DOHH2 (cell line): ENCODE results near the gene RBMS3.

Experiments
- H3F3A ChIP-seq: fragments of 200-600 bp; sonication (generic), shearing (Covaris generic); 2 replicates; pipeline ENCODE4 v1.6.0; 2016; ENCODE audit warnings: antibody characterized with exemption, mild to moderate bottlenecking; ENCODE audit not compliant: control insufficient read depth, insufficient read depth
- H3K27ac ChIP-seq: fragments of 200-600 bp; sonication (generic); 2 replicates; pipeline ENCODE4 v1.5.1; 2014; ENCODE audit warnings: low read depth, mild to moderate bottlenecking, low read length, moderate library complexity
- H3K27me3 ChIP-seq: fragments of 200-600 bp; sonication (generic); 2 replicates; pipeline ENCODE4 v1.6.1; 2014; ENCODE audit warnings: mild to moderate bottlenecking, low read length, mixed read lengths; ENCODE audit not compliant: control insufficient read depth
- H3K36me3 ChIP-seq: fragments of 200-600 bp; sonication (generic); 2 replicates; pipeline ENCODE4 v1.6.1; 2014; ENCODE audit warnings: mild to moderate bottlenecking, low read length, moderate library complexity, mixed read lengths; ENCODE audit not compliant: control insufficient read depth
- H3K4me1 ChIP-seq: fragments of 200-600 bp; sonication (generic); 2 replicates; pipeline ENCODE4 v1.6.1; 2014; ENCODE audit warnings: mild to moderate bottlenecking, low read length, mixed read lengths; ENCODE audit not compliant: control insufficient read depth
- H3K4me2 ChIP-seq: fragments of 200-600 bp; sonication (generic); 2 replicates; pipeline ENCODE4 v1.6.0; 2014; ENCODE audit warnings: mild to moderate bottlenecking, low read length, moderate library complexity
- H3K4me3 ChIP-seq: fragments of 200-600 bp; sonication (generic); 2 replicates; pipeline ENCODE4 v1.5.1; 2014; ENCODE audit warnings: mild to moderate bottlenecking, low read length, mixed read lengths
- H3K79me2 ChIP-seq: fragments of 200-600 bp; sonication (generic); 2 replicates; pipeline ENCODE4 v1.6.1; 2014; ENCODE audit warnings: mild to moderate bottlenecking, low read length, mixed read lengths; ENCODE audit not compliant: control insufficient read depth
- H3K9me2 ChIP-seq: fragments of 200-600 bp; sonication (generic); replicated peaks from 2 replicates; pipeline ENCODE4 v1.6.1; 2014; ENCODE audit warnings: mild to moderate bottlenecking, low read length, mixed read lengths; ENCODE audit not compliant: control insufficient read depth
- H3K9me3 ChIP-seq: fragments of 200-600 bp; sonication (generic); 2 replicates; pipeline ENCODE4 v1.6.1; 2014; ENCODE audit warnings: antibody characterized with exemption, low read length, mixed read lengths; ENCODE audit not compliant: control insufficient read depth, insufficient read depth
- H4K20me1 ChIP-seq: fragments of 200-600 bp; sonication (generic); 2 replicates; pipeline ENCODE4 v1.6.0; 2014; ENCODE audit warnings: low read depth, mild to moderate bottlenecking, antibody characterized with exemption, low read length, moderate library complexity; ENCODE audit not compliant: control insufficient read depth, insufficient read depth
- EZH2phosphoT487 ChIP-seq: fragments of 200-600 bp; sonication (generic); IDR thresholded peaks from 2 replicates; pipeline ENCODE4 v1.6.1; 2017; ENCODE audit warnings: borderline replicate concordance, mild to moderate bottlenecking, antibody characterized with exemption, low read length, moderate library complexity, mixed read lengths
- TF ChIP-seq, protein P1 (sequence below): fragments of 200-600 bp; sonication (generic); IDR thresholded peaks from one replicate; pipeline ENCODE4 v1.5.1; 2014; ENCODE audit warnings: antibody characterized with exemption, mild to moderate bottlenecking, low read depth, low read length; ENCODE audit not compliant: poor library complexity, severe bottlenecking

The RBMS3 gene

DNA sequence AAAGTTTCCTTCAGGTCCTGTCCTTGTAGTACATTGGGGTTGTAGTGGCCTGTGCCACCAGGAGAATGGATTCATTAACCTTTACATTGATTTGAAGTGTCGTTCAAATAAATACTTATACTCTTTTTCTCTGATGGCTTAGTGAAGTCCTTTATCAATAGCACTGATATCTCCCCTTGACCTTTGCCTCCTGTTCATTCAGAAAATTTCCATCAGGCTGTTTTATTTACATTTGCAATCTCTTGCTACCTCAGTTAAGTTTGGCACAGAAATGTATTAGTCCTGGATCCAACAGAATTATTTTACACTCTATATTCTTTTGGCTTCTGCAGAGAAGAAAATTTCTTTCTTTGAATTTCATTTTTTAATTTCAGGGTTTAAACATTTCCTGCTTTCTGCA lies 497.0 kb downstream of the RBMS3 start:
- Histone ChIP-seq H3K4me3 (no peak overlapping the region), H3K79me2 (no peaks in the 10 kb centered on the region), H3K4me2 (no peak overlapping the region), H3K9me2 (no peaks in the 10 kb centered on the region), H3K27me3 (no peaks in the 10 kb centered on the region), H3F3A (no peaks in the 10 kb centered on the region), H3K27ac (no peak overlapping the region), H3K4me1 (no peaks in the 10 kb centered on the region), H3K9me3 (no peaks in the 10 kb centered on the region), H3K36me3 (no peaks in the 10 kb centered on the region), H4K20me1 (no peaks in the 10 kb centered on the region)
- TF ChIP-seq, protein P1, sequence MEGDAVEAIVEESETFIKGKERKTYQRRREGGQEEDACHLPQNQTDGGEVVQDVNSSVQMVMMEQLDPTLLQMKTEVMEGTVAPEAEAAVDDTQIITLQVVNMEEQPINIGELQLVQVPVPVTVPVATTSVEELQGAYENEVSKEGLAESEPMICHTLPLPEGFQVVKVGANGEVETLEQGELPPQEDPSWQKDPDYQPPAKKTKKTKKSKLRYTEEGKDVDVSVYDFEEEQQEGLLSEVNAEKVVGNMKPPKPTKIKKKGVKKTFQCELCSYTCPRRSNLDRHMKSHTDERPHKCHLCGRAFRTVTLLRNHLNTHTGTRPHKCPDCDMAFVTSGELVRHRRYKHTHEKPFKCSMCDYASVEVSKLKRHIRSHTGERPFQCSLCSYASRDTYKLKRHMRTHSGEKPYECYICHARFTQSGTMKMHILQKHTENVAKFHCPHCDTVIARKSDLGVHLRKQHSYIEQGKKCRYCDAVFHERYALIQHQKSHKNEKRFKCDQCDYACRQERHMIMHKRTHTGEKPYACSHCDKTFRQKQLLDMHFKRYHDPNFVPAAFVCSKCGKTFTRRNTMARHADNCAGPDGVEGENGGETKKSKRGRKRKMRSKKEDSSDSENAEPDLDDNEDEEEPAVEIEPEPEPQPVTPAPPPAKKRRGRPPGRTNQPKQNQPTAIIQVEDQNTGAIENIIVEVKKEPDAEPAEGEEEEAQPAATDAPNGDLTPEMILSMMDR, result no peak
- no peak for TF ChIP-seq EZH2phosphoT487

DNA sequence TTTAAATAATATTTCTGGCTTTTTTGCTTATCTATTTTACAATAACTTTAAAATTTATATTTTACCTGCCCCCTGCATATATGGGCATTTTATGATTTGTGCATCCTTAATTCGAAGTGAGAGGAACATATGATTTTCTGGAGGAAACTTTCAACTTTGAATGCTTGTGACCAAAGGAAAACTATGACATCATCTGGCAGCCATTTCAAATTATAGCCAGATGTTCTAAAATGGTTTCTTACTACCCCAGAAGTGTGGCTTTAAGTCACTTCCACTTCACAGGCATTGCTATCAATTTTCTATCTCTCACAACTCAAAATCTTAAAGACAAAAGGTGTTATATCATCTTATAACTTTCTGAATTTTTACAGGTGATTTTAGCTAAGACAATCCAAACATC lies 508.8 kb downstream of the RBMS3 start:
- Histone ChIP-seq H3K4me3 (no peak overlapping the region), H3K79me2 (no peaks in the 10 kb centered on the region)
- no peak for TF ChIP-seq EZH2phosphoT487
- TF ChIP-seq, protein P1, result no peak

DNA sequence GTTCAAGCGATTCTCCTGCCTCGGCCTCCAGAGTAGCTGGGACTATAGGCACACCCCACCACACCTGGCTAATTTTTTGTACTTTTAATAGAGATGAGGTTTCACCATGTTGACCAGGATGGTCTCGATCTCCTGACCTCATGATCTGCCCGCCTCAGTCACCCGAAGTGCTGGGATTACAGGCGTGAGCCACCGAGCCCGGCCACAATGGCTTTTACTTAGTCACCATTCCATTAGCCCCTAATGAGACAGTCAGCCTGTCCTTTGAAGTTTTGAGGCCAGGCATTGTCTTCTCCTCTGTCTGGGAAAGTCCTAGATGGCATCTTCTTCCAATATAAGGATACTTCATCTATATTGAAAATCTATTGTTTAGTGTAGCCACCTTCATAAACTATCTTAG lies 515.9 kb downstream of the RBMS3 start:
- no peaks in the 10 kb centered on the region for H3K9me3 ChIP-seq
- no peaks in the 10 kb centered on the region for H3K36me3 ChIP-seq
- TF ChIP-seq EZH2phosphoT487, result no peak
- TF ChIP-seq, protein P1, result no peak
- H3K27ac ChIP-seq, result no peak overlapping the region
- no peaks in the 10 kb centered on the region for H4K20me1 ChIP-seq
- no peaks in the 10 kb centered on the region for H3F3A ChIP-seq
- H3K9me2 ChIP-seq, result no peaks in the 10 kb centered on the region; the same call in 1 of the 2 replicates
- no peaks in the 10 kb centered on the region for H3K27me3 ChIP-seq
- no peaks in the 10 kb centered on the region for H3K79me2 ChIP-seq
- no peak overlapping the region for H3K4me2 ChIP-seq
- no peak overlapping the region for H3K4me3 ChIP-seq
- no peaks in the 10 kb centered on the region for H3K4me1 ChIP-seq

More for the DNA sequence above, 508.8 kb downstream of the RBMS3 start:
- no peaks in the 10 kb centered on the region for H3K27me3 ChIP-seq
- no peaks in the 10 kb centered on the region for H3F3A ChIP-seq
- H3K9me2 ChIP-seq, result no peaks in the 10 kb centered on the region
- no peaks in the 10 kb centered on the region for H3K9me3 ChIP-seq
- no peak overlapping the region for H3K4me2 ChIP-seq
- H4K20me1 ChIP-seq, result no peaks in the 10 kb centered on the region
- no peak overlapping the region for H3K27ac ChIP-seq
- no peaks in the 10 kb centered on the region for H3K36me3 ChIP-seq
- H3K4me1 ChIP-seq, result no peaks in the 10 kb centered on the region

DNA sequence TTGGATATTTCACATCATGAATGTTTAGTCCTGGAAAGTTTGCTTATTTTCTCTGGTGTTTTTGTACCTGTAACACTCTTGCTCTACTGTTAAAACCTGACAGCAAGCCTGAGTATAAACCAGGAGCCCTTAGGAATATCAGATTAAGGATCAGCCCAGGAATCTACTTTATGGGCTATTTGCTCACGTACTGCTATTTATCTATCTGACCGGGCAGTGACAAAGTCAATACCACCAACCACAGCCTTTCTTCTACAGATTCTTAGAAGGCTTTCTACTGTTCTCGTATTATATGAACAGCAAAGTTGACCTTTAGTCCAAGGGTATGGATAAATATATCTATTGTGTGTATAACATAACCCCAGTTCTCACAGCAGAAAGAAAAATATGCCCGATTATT lies 521.2 kb downstream of the RBMS3 start:
- Histone ChIP-seq H3K9me3 (no peaks in the 10 kb centered on the region), H4K20me1 (no peaks in the 10 kb centered on the region), H3K36me3 (no peaks in the 10 kb centered on the region), H3K4me2 (no peak overlapping the region), H3K4me3 (no peak overlapping the region), H3F3A (no peaks in the 10 kb centered on the region), H3K27me3 (no peaks in the 10 kb centered on the region), H3K9me2 (no peaks in the 10 kb centered on the region), H3K27ac (no peak overlapping the region), H3K4me1 (no peaks in the 10 kb centered on the region), H3K79me2 (no peaks in the 10 kb centered on the region)
- TF ChIP-seq, protein P1, result no peak
- no peak for TF ChIP-seq EZH2phosphoT487
